ENCODE data around the gene ZFYVE27. TPM values are rescaled to one million over a fixed set of nuclear protein-coding genes. Genes with fewer than 3 reads are reported as not detected.

ZFYVE27 gene
- total RNA-seq, 4 donors from 2014 or later = 14.8 to 26.2 (median 21.6) TPM

- TF ChIP-seq CTCF (IDR thresholded peaks at IDR 0.05; ENCODE audit: low read depth) = no peak
These were observed 3.7 kb downstream of the ZFYVE27 start for GRCh38 chr10:97740613-97741012.

- TF ChIP-seq CTCF (IDR thresholded peaks at IDR 0.05; ENCODE audit: low read depth) = no peak
These were observed 6.4 kb downstream of the ZFYVE27 start for GRCh38 chr10:97743169-97743943.

GRCh38 chr10:97744405-97745035 is 7.6 kb downstream of the ZFYVE27 start:
- TF ChIP-seq CTCF (IDR thresholded peaks at IDR 0.05; ENCODE audit: low read depth) = no peak

- no peak for TF ChIP-seq CTCF (IDR thresholded peaks at IDR 0.05; ENCODE audit: low read depth)
These were observed 10.6 kb downstream of the ZFYVE27 start for GRCh38 chr10:97747573-97747972.

GRCh38 chr10:97748116-97748515 is 11.2 kb downstream of the ZFYVE27 start:
- no peak for TF ChIP-seq CTCF (IDR thresholded peaks at IDR 0.05; ENCODE audit: low read depth)

GRCh38 chr10:97752956-97753355 is 16.0 kb downstream of the ZFYVE27 start:
- no peak for TF ChIP-seq CTCF (IDR thresholded peaks at IDR 0.05; ENCODE audit: low read depth)

- TF ChIP-seq CTCF (IDR thresholded peaks at IDR 0.05; ENCODE audit: low read depth) = no peak
These were observed 17.8 kb downstream of the ZFYVE27 start for GRCh38 chr10:97754726-97755125.
